Gastrocnemius medialis (tissue), 4 donors: ENCODE measurements around the gene LMBR1.

Source experiments
- POLR2A ChIP-seq, 2 donors: fragments of 450-650 bp; IDR thresholded peaks; one replicate each; pipeline ENCODE4 v1.6.1; 2017; ENCODE audit warnings: antibody characterized with exemption in 2 of 2, mild to moderate bottlenecking in 2 of 2, moderate library complexity in 2 of 2
- TF ChIP-seq, protein P1 (sequence below), 5 experiments: fragments of 450-650 bp in 3 of 5; fragments of 200-600 bp in 2 of 5; sonication (generic) in 2 of 5; IDR thresholded peaks in 4 of 5; conservative IDR thresholded peaks in 1 of 5; 1 replicate in 4 of 5; 2 replicates in 1 of 5; pipeline ENCODE4 v1.5.1; 2016 to 2019; ENCODE audit warnings: antibody characterized with exemption in 5 of 5, mild to moderate bottlenecking in 3 of 5, moderate library complexity in 3 of 5

DNA sequence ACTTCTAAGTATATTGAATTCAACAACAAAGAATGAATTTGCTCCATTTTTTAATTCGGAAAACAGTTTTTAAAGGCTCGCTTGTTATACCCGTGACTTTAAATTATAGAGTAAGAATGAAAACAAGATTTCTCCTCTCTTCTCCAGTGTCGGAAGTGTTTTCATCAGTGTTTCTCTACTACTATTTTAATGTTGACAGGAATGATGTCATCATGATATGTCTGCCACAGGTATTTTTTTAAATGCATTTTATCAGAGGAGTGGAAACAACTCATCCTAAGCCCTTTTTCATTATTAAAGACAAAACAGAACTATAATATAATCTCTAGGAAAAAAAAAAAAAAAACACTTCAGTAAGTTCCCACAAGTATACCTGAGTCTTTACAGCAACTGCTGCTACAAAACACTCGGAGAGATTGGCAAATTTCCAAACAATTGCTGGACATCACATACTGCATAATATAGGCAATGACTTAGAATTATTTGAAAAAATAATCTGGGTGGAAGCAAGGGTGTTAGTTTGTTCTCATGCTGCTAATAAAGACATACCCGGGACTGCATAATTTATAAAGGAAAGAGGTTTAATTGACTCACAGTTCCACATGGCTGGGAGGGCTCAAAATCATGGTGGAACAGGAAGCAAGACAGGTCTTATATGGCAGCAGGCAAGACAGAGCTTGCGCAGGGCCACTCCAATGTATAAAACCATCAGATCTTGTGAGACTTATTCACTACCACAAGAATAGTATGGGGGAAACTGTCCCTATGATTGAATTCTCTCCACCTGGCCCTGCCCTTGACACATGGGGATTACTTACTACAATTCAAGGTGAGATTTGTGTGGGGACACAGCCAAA, 257.2 kb downstream of the LMBR1 start:
- no peak for TF ChIP-seq POLR2A (IDR thresholded peaks at IDR 0.05)
- TF ChIP-seq, protein P1, sequence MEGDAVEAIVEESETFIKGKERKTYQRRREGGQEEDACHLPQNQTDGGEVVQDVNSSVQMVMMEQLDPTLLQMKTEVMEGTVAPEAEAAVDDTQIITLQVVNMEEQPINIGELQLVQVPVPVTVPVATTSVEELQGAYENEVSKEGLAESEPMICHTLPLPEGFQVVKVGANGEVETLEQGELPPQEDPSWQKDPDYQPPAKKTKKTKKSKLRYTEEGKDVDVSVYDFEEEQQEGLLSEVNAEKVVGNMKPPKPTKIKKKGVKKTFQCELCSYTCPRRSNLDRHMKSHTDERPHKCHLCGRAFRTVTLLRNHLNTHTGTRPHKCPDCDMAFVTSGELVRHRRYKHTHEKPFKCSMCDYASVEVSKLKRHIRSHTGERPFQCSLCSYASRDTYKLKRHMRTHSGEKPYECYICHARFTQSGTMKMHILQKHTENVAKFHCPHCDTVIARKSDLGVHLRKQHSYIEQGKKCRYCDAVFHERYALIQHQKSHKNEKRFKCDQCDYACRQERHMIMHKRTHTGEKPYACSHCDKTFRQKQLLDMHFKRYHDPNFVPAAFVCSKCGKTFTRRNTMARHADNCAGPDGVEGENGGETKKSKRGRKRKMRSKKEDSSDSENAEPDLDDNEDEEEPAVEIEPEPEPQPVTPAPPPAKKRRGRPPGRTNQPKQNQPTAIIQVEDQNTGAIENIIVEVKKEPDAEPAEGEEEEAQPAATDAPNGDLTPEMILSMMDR (IDR thresholded peaks at IDR 0.05 in 4 of 5, conservative IDR thresholded peaks at IDR 0.05 in 1 of 5), result no peak
